ELF-1 (cell line): Measurements from ENCODE around the gene MINK1.
"Not testable (repeated sequence)": the region's sequence is repeated elsewhere in the genome, so short reads cannot be mapped to it uniquely, and the experiment has no call there.

Source experiments
- DNase-seq: peaks from one replicate; pipeline ENCODE4 v3.0.0-alpha.2; 2016; ENCODE audit warnings: low read depth, low spot score

MINK1 gene

GRCh38 chr17:4846635-4847390 lies 13.7 kb downstream of the MINK1 start:
- DNase-seq = no peak

- DNase-seq = peak; percentile 90
These were observed 15.9 kb downstream of the MINK1 start for GRCh38 chr17:4849011-4849536.

GRCh38 chr17:4850246-4850645 lies 17.1 kb downstream of the MINK1 start:
- DNase-seq = no peak

GRCh38 chr17:4851084-4851483 lies 17.9 kb downstream of the MINK1 start:
- DNase-seq = no peak

- DNase-seq = no peak
These were observed 19.5 kb downstream of the MINK1 start for GRCh38 chr17:4852567-4853207.

GRCh38 chr17:4853208-4853671 lies 20.1 kb downstream of the MINK1 start:
- no peak for DNase-seq

GRCh38 chr17:4854111-4854681 lies 21.1 kb downstream of the MINK1 start:
- peak; percentile 80 for DNase-seq

- DNase-seq = no peak
These were observed 23.3 kb downstream of the MINK1 start for GRCh38 chr17:4856271-4856936.

- DNase-seq = no peak
These were observed 23.8 kb downstream of the MINK1 start for GRCh38 chr17:4856937-4857314.

- DNase-seq = peak; percentile 42
These were observed 24.2 kb downstream of the MINK1 start for GRCh38 chr17:4857347-4857746.

GRCh38 chr17:4858068-4858881 lies 25.1 kb downstream of the MINK1 start:
- peak; percentile 59 for DNase-seq

- peak; percentile 54 for DNase-seq
These were observed 25.7 kb downstream of the MINK1 start for GRCh38 chr17:4858882-4859260.

GRCh38 chr17:4859816-4860625 lies 26.9 kb downstream of the MINK1 start:
- no peak for DNase-seq

- no peak for DNase-seq
These were observed 27.5 kb downstream of the MINK1 start for GRCh38 chr17:4860651-4861050.

- no peak for DNase-seq
These were observed 27.9 kb downstream of the MINK1 start for GRCh38 chr17:4861052-4861451.

- DNase-seq = no peak
These were observed 29.6 kb downstream of the MINK1 start for GRCh38 chr17:4862720-4863119.

- DNase-seq = no peak
These were observed 30.2 kb downstream of the MINK1 start for GRCh38 chr17:4863321-4863720.

GRCh38 chr17:4867535-4867934 lies 34.4 kb downstream of the MINK1 start:
- not testable (repeated sequence) for DNase-seq

- DNase-seq = not testable (repeated sequence)
These were observed 36.2 kb downstream of the MINK1 start for GRCh38 chr17:4869058-4869998.
